SU-DHL-6 (cell line): ENCODE results near the gene ESR1.

Experiments
- CTCF ChIP-seq: fragments of 200-600 bp; sonication (generic); IDR thresholded peaks from one replicate; pipeline ENCODE4 v1.5.1; 2017; ENCODE audit warnings: antibody characterized with exemption, mild to moderate bottlenecking, low read length, moderate library complexity; ENCODE audit not compliant: insufficient read depth, poor library complexity, severe bottlenecking
- EZH2phosphoT487 ChIP-seq: fragments of 200-600 bp; sonication (generic), shearing (Covaris generic); conservative IDR thresholded peaks from 2 replicates; pipeline ENCODE4 v1.6.1; 2018; ENCODE audit warnings: mild to moderate bottlenecking, antibody characterized with exemption, low read length, moderate library complexity, mixed read lengths

- TF ChIP-seq CTCF, result no peak
- TF ChIP-seq EZH2phosphoT487, result no peak
Measured at GRCh38 chr6:152087701-152088100, 280.2 kb downstream of the ESR1 start.
